GM18870 (cell line): ENCODE data around the gene AGTRAP.

ENCODE experiments used
- ATAC-seq: cut with Tn5 transposase; IDR thresholded peaks from one replicate; pipeline ENCODE4 v1.9.1; 2021; ENCODE audit warnings: moderate library complexity; ENCODE audit not compliant: unreplicated experiment

The AGTRAP gene

DNA sequence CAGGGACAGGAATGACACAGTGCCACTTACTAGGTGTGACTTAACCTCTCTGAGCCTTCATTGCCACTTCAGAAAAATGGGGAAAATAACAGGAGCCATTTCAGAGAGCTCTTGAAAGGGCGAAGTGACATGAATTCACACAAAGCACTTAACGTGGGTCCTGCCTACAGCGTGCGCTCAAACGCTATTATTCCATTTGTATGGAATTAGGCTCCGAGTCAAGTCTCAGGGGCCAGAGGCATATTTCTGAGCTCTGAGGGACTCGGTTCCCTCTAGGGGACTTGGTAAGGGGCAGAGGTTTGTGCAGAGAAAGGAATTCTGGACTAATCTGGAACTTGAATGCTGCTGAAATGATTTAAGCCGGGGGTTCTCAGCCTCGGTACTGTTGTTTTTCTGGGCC lies 30.3 kb upstream of the AGTRAP start:
- no peak for ATAC-seq

DNA sequence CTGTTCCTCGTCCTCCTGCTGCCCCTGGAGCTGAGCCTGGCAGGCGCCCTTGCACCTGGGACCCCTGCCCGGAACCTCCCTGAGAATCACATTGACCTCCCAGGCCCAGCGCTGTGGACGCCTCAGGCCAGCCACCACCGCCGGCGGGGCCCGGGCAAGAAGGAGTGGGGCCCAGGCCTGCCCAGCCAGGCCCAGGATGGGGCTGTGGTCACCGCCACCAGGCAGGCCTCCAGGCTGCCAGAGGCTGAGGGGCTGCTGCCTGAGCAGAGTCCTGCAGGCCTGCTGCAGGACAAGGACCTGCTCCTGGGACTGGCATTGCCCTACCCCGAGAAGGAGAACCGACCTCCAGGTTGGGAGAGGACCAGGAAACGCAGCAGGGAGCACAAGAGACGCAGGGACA lies 29.6 kb upstream of the AGTRAP start:
- no peak for ATAC-seq

DNA sequence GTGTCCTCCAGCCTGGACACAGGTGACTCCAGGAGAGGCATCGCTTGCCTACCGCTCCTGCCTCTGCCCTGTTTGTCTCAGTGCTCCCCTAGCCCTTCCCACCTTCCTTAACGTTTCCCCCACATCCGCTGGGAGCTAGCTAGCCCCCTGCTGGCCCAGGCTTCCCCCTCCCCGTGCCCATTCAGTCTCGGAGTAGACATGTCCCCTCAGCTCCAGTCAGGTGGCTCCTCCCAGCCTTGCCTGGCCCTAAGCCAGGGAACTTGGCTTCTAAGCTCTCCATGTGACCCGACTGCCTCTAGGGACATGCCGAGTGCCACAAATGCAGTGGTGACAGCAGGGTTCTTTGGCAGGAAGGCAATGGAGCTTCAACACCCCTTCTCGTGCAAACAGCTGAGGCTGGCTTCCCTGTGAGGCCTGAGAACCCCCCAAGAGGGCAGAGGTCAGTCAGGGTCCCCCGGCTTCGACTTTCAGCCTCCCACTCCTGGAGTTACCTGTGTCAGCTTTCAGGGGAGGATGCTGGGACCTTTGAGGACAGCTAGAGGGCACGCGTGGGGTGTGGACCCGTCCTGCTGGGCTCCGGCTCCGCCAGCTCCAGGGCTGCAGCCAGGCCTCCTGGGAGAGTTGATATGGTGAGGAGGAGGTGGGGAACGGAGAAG lies 28.2 kb upstream of the AGTRAP start:
- ATAC-seq: no peak

DNA sequence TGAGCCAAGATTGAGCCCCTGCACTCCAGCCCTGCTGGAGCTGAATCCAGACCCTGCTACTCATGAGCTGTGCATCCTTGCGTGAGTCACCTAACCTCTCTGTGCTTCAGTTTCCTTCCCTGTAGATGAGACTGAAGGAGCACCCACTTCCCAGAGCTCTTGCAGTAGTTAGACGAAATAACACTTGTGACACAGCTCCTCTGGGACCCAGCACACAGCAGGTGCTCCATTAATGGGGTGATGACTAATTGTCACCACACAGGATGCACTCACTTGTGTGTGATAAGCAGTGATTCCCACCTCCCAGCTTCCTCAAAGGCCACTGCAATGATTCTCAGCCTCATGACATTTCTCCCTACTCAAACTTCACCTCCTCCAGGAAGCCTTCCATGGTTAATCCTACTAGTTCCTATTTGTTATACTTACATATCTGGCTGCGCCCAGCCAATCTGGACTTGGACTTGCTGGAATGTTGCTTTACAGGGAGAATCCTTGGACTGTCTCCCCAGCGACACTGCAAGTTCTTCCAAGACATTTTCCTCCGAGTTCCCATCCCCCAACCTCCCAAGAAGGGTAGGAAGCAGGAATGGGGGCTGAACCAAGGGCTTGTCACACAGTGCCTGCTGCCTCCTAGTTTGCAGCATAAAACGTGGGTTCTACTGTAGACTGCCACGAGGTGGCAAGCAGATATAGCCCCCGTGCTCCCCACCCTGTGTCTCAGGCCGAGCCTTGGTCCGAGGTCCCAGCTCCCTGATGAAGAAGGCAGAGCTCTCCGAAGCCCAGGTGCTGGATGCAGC lies 27.2 kb upstream of the AGTRAP start:
- no peak for ATAC-seq

DNA sequence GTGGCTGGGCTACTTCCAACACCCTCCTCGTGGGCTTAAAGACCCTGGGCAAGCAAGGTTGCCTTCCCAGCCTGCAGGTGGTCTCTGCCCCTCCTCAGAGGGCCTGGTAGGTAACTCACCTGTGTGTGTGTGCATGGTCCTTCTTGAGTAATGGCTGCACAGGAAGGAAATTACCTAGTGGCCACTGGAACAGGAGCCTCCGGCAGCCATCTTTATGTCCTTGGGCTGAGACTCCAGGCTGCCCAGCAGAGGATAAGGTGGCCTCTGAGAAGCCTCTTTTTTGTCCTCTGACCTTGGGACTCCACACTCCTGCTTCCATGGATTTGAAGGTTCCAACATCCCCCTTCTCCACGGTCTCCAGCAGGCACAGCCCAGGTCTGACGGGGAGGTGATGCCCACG lies 24.4 kb upstream of the AGTRAP start:
- no peak for ATAC-seq

DNA sequence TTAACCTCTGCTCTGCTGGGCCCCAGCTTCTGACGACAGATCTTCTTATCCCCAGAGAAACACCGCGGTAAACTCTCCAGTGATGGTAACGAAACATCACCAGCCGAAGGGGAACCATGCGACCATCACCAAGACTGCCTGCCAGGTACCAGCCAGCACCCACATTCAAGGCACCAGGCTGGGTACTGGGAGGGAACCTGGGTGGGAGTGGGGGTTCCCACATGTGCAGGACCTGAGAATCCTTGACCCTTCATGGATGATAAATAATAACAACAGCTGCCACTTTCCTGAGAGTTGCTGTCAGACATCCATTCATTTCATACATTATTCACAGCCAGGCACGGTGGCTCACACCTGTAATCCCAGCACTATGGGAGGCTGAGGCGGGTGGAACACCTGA lies 23.7 kb upstream of the AGTRAP start:
- no peak for ATAC-seq

DNA sequence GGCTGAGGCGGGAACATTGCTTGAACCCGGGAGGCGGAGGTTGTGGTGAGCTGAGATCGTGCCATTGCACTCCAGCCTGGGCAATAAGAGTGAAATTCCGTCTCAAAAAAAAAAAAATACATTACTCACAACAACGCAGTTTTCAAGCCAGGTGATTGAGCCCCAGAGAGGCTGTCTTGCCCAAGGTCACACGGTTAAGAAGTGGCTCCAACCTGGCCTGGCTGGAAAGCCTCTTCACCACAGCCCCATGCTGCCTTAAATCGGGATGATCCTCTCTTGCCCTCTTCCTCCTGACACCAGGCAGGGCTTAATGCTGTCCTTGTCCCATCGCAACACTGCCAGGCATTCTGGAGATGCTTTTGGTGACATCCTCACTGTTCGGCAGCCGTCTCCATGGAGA lies 22.8 kb upstream of the AGTRAP start:
- no peak for ATAC-seq

DNA sequence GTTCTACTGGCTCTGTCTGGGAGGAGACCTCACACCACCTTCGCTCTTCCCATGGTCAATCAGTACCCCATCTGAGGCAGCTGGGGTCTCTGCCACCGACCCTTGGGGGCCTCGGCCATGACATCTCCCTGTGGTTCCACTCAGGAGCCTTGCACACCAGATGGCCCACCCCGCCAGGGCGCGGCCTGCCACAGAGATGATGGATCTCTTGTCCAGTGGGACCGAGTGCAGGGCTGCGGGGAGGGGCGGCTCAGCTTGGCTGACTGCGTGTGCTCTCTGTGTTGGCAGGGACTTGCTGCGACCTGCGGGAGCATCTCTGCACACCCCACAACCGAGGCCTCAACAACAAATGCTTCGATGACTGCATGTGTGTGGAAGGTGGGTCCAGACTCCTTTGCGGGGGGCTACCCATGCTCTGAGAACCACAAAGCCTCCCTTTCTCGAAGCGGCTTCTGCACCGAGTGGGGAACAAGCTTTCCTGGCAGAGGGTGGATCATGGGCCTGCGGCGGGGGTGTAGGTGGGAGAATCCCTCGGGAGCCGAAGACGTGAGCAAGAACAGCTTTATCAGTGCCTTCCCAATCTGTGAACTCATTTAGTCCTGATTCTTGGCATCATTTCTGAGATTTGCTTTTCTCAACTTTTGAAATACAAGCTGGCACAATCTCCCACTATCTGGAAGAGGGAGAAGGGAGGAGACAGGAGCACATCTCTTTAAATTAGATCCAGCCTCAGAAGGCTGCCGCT lies 20.9 kb upstream of the AGTRAP start:
- ATAC-seq: no peak

DNA sequence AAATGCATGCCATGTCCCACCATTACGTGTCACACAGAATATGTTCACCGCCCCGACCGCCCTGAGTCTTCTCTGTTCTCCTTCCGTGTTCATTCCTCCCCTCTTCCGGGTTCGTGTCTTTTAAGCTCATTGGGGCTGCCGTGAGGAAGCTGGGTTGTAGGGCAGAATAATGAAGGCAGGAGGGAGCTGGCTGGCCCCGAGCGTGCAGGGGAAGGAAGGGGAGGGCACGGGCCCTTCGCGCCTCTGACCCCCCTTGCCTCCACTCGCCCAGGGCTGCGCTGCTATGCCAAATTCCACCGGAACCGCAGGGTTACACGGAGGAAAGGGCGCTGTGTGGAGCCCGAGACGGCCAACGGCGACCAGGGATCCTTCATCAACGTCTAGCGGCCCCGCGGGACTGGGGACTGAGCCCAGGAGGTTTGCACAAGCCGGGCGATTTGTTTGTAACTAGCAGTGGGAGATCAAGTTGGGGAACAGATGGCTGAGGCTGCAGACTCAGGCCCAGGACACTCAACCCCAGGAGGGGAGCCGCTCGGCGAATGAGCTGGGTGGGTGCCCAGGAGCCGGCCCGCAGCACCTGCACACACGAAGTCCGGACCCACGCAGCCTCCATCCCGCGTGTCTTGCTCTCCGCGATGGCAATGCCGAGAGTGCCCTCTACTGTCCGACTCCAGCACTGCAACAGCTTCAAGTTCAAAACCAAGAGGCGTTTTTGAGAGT lies 16.5 kb upstream of the AGTRAP start:
- no peak for ATAC-seq

DNA sequence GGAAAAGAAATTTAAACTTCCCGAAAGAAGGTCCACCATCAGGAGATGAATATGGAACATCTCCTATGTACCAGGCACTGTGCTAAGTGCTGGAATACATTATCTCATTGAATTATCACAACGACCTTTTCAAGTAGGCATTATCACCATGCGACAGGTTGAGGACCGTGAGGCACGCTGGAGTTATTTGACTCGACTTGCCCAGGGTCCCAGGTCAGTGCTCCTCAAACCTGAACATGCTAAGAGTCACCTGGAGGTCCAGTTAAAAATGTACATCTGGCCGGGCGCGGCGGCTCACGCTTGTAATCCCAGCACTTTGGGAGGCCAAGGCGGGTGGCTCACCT lies 15.9 kb upstream of the AGTRAP start:
- no peak for ATAC-seq

DNA sequence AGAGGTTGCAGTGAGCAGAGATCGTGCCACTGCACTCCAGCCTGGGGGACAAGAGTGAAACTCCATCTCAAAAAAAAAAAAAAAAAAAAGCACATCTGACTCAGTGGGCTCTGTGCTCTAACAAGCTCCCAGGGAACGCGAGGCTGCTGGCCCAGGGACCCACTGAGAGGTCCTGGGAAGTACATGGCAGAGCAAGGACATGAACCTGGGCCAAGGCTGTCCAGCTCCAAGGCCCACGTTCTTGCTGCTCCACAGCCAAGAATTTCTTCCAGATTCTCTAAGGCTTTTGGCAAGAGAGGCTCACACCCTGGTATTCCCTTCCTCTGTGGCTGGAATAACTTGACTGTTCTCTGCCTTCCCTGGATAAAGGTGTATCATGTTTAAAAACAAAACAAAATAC lies 15.4 kb upstream of the AGTRAP start:
- ATAC-seq: no peak

DNA sequence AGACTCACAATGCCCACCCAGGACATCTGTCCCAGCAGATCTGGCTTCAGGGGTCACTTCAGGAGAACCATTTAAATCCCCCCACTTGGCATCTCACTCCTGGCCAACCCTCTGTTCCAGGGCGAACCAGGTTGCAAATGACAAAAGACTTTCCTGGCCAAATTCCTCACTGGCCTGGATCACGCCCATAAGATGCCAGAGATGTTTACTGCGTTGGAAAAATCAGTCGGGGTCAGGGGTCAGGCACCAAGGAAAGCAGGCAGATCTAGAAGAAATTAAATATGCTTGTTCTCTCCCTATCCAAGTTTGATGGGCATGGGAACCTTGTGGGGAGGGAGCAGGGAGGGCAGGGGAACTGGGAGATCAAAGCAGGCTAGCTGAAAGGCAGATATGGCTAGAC lies 14.6 kb upstream of the AGTRAP start:
- ATAC-seq: no peak

DNA sequence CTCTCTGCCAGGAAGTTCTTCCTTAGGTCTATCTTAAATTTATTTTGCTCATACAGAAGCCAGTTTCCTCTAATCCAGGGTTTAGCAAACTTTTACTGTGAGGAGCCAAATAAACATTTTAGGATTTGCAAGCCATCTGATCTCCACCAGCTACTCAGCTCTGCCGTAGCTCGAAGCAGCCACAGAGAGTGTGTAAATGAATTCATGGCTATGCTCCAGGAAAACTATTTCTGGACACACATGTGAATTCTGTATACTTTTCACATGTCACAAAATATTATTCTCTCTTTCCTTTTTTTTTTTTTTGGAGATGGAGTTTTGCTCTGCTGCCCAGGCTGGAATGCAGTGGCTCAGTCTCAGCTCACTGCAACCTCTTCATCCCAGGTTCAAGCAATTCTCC lies 13.4 kb upstream of the AGTRAP start:
- ATAC-seq: no peak

DNA sequence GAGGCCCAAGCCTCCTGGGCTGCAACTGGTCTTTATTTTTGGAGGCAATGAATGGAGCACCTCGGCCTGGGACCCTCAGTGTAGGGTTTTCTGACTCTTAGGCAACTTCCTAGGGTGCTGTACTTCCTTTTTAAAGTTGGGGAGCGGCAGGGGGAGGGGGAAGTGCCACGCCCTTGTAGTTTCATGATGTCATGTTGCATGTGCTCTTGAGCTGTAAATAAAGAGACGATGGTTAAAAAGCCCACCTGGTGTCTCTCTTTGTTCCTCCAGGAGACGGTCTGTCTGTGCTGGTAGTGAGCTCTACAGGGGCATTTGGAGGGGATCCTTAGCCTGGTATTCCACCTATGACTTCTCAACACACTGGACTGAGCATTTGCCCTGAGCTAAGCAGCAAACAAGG lies 10.3 kb upstream of the AGTRAP start:
- ATAC-seq: no peak

DNA sequence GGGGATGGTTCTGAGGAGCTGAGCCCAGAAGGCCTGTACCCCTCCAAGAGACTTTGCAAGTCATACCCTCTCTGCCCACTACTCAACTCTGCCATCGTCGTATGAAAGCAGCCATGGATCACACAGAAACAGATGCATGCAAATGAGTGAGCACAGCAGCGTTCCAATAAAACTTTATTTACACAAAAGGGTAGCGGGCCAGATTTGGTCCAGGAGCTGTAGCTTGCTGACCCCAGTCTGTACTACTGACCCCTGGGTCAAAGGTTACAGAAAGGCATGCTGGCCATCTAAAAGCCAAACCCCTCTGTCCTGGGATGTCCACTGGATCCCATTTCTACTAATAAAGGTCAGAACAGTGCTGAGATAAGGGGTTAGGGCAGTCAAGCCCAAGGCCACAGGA lies 8.8 kb upstream of the AGTRAP start:
- no peak for ATAC-seq

DNA sequence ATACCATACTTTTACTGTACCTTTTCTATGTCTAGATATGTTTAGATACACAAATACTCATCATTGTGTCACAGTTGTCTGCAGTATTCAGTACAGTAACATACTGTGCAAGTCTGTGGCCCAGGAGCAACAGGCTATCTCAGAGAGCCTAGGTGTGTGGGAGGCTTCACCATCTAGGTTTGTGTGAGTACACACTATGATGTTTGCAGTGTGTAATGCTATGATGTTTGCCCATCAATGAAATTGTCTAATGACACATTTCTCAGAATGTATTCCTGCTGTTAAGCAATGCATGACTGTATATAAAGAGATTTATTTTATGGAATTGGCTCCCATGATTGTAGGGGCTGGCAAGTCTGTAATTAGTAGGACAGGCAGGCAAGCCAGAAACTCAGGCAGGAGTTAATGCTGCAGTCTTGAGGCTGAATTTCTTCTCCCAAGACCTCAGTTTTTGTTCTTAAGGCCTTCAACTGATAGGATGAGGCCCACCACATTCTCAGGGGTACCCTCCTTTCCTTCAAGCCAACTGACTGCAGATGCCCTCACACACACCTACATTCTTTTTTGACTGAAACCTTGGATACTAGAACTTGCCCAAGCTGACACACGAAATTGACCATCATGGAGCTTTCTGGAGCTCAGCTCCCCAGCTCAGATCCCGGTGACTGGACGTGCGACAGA lies 7.7 kb upstream of the AGTRAP start:
- ATAC-seq: no peak

DNA sequence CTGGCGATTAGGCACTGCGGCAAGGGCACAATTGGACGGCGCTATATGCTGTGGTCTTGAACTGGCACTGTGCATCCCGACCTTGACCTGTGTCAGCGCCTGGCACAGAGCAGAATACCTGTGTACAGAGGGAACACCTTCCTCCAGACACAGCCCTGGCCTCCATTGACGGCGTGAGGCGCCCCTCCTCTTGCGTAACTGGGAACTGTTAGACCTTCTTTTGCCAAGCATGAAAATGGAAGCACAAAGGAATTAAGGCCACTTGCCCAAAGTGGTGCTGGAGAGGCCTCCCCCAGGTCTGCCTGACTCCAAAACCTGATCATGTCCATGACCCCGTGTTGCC lies 6.8 kb upstream of the AGTRAP start:
- no peak for ATAC-seq

DNA sequence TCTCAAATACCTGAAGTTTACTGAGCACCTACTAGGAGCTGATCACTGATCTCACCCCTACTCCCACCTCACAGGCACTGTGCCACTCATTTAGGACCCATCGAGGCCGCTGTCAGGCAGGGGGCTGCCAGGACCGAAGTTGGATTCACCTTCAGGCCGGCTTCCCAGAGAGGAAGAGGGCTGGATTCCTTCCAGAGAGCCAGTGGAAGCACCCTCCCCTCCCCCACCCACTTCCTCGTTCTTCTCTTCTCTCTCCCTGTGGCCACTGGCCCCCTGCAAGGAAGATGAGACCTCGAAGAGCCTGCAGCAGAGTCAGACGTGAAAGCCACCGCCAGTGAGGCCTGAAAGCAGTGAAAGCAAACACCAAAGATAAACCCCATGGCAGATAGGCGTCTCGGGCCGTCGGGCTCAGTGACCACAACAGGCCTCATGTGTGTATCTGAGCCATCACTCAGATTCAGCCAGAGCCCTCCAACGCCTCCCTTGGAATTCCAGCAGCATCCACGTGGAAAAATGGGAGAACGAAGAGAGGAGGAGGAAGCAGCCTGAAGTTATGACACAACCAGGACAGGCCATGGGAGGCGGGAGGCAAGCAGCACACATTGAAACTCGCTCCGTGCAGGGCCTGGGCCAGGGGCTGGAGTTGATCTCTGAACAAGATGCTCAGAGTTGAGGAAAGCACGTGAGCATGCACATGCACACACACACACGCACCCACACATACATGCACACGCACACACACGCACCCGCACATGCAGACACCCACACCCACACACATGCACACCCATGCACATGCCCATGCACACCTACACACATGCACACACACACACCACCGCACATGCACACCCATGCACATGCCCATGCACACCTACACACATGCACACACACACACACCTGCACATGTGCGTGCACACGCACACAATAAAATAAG lies 6.2 kb upstream of the AGTRAP start:
- no peak for ATAC-seq

DNA sequence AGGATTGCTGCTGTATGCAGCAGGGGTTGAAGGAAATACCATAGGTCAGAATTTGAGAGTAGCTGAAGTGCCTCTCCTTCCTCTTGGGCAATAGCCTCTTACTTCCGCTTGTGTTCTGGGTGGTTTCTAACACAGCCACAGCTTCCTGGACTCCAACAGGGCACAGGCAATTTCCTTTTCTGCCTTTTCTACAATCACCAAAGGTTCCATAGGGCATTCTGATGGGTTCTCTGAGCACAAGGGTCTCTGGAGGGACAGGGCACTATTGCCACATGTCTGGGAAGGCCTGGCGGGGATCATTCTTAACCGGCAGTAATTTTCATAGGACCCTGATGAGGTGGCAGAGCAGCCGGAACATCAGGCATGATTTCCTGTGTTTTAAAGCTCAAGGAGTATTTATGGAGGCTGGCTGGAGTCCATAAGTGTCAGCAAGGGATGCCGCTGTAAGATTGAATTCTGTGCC lies 5.5 kb upstream of the AGTRAP start:
- no peak for ATAC-seq

DNA sequence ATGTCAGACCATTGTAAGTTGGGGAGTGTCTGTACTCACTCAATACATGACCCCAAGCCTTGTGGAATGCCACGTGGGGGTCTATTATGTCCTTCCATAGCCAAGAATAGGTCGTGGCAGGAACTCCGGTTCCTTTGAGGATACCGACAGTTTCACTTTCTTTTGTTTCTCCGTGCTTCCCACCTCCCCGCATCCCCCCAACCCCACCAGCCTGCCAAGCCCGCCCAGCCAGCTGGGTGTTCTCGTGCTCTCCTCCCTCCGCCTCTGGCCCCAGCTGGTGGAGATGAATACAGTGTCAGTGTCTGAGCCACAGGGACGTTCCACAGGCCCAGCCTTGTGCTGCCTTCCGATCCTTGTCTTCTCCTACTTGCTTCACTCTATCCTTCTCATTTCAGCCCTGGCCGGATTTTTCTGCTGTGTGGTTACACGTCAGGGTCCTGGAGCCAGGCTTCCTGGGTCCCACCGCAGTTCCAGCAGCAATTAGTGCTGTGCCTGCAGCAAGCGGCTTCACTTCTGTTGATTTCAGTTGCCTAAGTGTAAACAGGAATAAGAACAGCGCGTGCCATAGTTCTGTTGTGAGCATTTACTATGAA lies 4.1 kb upstream of the AGTRAP start:
- ATAC-seq: no peak
